A549 (cell line): ENCODE data around the gene PKD2L1. TPM values are rescaled to one million over a fixed set of nuclear protein-coding genes. Genes with fewer than 3 reads are reported as not detected.
"Not testable (repeated sequence)": the region's sequence is repeated elsewhere in the genome, so short reads cannot be mapped to it uniquely, and the experiment has no call there.

Source experiments
- ATAC-seq, 2 experiments: fragments of 200-7000 bp in 1 of 2; fragments of >200 bp in 1 of 2; cut with Nextera tagmentation in 1 of 2; cut with Tn5 transposase in 1 of 2; 3 replicates each; pipeline versions ENCODE4 v1.8.0 to v1.9.1; 2018 to 2020; ENCODE audit warnings: mild to moderate bottlenecking in 1 of 2, moderate library complexity in 1 of 2
- CTCF ChIA-PET: fragments of 300-600 bp; sonication (Branson Sonifier 250); formaldehyde crosslinking; extraction: SDS; loops from one replicate; lab custom pipeline; 2021; ENCODE audit warnings: antibody characterized with exemption, inconsistent platforms; lab: Yijun Ruan, JAX
- POLR2A ChIA-PET: fragments of 350-600 bp; formaldehyde crosslinking; extraction: SDS; loops from one replicate; lab custom pipeline; 2021; ENCODE audit warnings: antibody characterized with exemption, inconsistent platforms; lab: Yijun Ruan, JAX
- DNase-seq, 2 experiments: peaks; one replicate each; pipeline versions ENCODE4 v3.0.0 to v3.0.0-alpha.2; 2011 to 2016; ENCODE audit warnings: low read depth in 1 of 2, low spot score in 1 of 2
- FAIRE-seq: peaks from 2 replicates; lab custom pipeline; 2011; peaks lifted over from hg19 to GRCh38; lab: Jason Lieb, UNC
- H3K27ac ChIP-seq, 2 experiments: fragments of >200 bp; sonication (Bioruptor Twin); formaldehyde crosslinking; 3 replicates each; pipeline ENCODE4 v1.5.1; 2016 to 2017
- H3K4me1 ChIP-seq: fragments of >200 bp; sonication (Bioruptor Twin); formaldehyde crosslinking; 3 replicates; pipeline ENCODE4 v1.6.1; 2016
- H3K4me2 ChIP-seq: fragments of >200 bp; sonication (Bioruptor Twin); formaldehyde crosslinking; 3 replicates; pipeline ENCODE4 v1.6.1; 2016
- H3K4me3 ChIP-seq: fragments of >200 bp; sonication (Bioruptor Twin); formaldehyde crosslinking; 3 replicates; pipeline ENCODE4 v1.5.1; 2016
- H3K9me3 ChIP-seq: fragments of >200 bp; sonication (Bioruptor Twin); formaldehyde crosslinking; 3 replicates; pipeline ENCODE4 v1.6.1; 2016
- BHLHE40 ChIP-seq: IDR thresholded peaks from 2 replicates; pipeline ENCODE4 v1.6.1; 2012; ENCODE audit warnings: low read depth, low read length, inconsistent platforms
- CBX2 ChIP-seq: fragments of 200-600 bp; sonication (generic); IDR thresholded peaks from 2 replicates; pipeline ENCODE4 v1.6.1; 2016; ENCODE audit warnings: low read depth, mild to moderate bottlenecking, borderline replicate concordance
- CTCF ChIP-seq: fragments of >200 bp; sonication (Bioruptor Twin); formaldehyde crosslinking; IDR thresholded peaks from 3 replicates; pipeline ENCODE4 v1.5.1; 2016
- E2F6 ChIP-seq: IDR thresholded peaks from 2 replicates; pipeline ENCODE4 v1.6.1; 2012; ENCODE audit warnings: low read depth, borderline replicate concordance
- EHF ChIP-seq: fragments of 250-450 bp; sonication (Bioruptor Pico); IDR thresholded peaks from 2 replicates; pipeline ENCODE4 v1.5.0; 2020; ENCODE audit warnings: mild to moderate bottlenecking
- EHMT2 ChIP-seq: fragments of 200-600 bp; sonication (generic); IDR thresholded peaks from 2 replicates; pipeline ENCODE4 v1.6.1; 2016; ENCODE audit warnings: antibody characterized with exemption, low read depth, mild to moderate bottlenecking, moderate library complexity
- EP300 ChIP-seq, 2 experiments: fragments of >200 bp; sonication (Bioruptor Twin); formaldehyde crosslinking; IDR thresholded peaks; 2 replicates in 1 of 2; 3 replicates in 1 of 2; pipeline ENCODE4 v1.6.1; 2016 to 2017
- FOSL2 ChIP-seq, 2 experiments: fragments of 450-650 bp in 1 of 2; fragments of >200 bp in 1 of 2; sonication (Bioruptor Twin) in 1 of 2; formaldehyde crosslinking; IDR thresholded peaks; 2 replicates each; pipeline versions ENCODE4 v1.5.0 to v1.6.1; 2016 to 2020; ENCODE audit warnings: mild to moderate bottlenecking in 1 of 2, moderate library complexity in 1 of 2
- HES2 ChIP-seq: fragments of >200 bp; sonication (Bioruptor Twin); formaldehyde crosslinking; IDR thresholded peaks from 2 replicates; pipeline ENCODE4 v1.6.1; 2016
- HOXA7 ChIP-seq: fragments of 250-450 bp; sonication (Bioruptor Pico); IDR thresholded peaks from 2 replicates; pipeline ENCODE4 v1.5.0; 2020; ENCODE audit warnings: mild to moderate bottlenecking, moderate library complexity
- HOXB13 ChIP-seq: fragments of 250-450 bp; sonication (Bioruptor Pico); IDR thresholded peaks from 2 replicates; pipeline ENCODE4 v1.5.0; 2020; ENCODE audit warnings: low read depth, mild to moderate bottlenecking, moderate library complexity
- JUN ChIP-seq, 2 experiments: fragments of >200 bp; sonication (Bioruptor Twin); formaldehyde crosslinking; IDR thresholded peaks; 2 replicates in 1 of 2; 3 replicates in 1 of 2; pipeline ENCODE4 v1.6.1; 2016 to 2017
- JUNB ChIP-seq: fragments of >200 bp; sonication (Bioruptor Twin); formaldehyde crosslinking; IDR thresholded peaks from 2 replicates; pipeline ENCODE4 v1.6.1; 2016
- KDM1A ChIP-seq: fragments of 200-600 bp; sonication (generic); IDR thresholded peaks from 2 replicates; pipeline ENCODE4 v1.6.1; 2016; ENCODE audit warnings: low read depth, mild to moderate bottlenecking
- KDM5A ChIP-seq: fragments of 200-600 bp; sonication (generic); IDR thresholded peaks from 2 replicates; pipeline ENCODE4 v1.6.1; 2016; ENCODE audit warnings: antibody characterized with exemption, mild to moderate bottlenecking
- NFE2L2 ChIP-seq: fragments of 150-350 bp; conservative IDR thresholded peaks from 2 replicates; pipeline ENCODE4 v1.6.1; 2014; ENCODE audit warnings: low read length
- NR3C1 ChIP-seq: fragments of >200 bp; sonication (Bioruptor Twin); formaldehyde crosslinking; IDR thresholded peaks from 3 replicates; pipeline ENCODE4 v1.6.1; 2017
- PBX3 ChIP-seq: IDR thresholded peaks from 2 replicates; pipeline ENCODE4 v1.6.1; 2012
- POLR2A ChIP-seq: IDR thresholded peaks from 2 replicates; pipeline ENCODE4 v1.6.1; 2012; ENCODE audit warnings: mild to moderate bottlenecking, low read length
- RCOR1 ChIP-seq: fragments of 150-350 bp; IDR thresholded peaks from 2 replicates; pipeline ENCODE4 v1.6.1; 2014; ENCODE audit warnings: antibody characterized with exemption, low read length, low read depth
- SMC3 ChIP-seq: fragments of >200 bp; sonication (Bioruptor Twin); formaldehyde crosslinking; IDR thresholded peaks from 3 replicates; pipeline ENCODE4 v1.6.1; 2018; ENCODE audit warnings: inconsistent platforms
- TFCP2L1 ChIP-seq: fragments of 250-450 bp; sonication (Bioruptor Pico); IDR thresholded peaks from 2 replicates; pipeline ENCODE4 v1.5.0; 2021; ENCODE audit warnings: mild to moderate bottlenecking
- USF2 ChIP-seq: fragments of 450-650 bp; IDR thresholded peaks from 2 replicates; pipeline ENCODE4 v1.6.1; 2014; ENCODE audit warnings: antibody characterized with exemption
- ZFP36 ChIP-seq: fragments of 450-650 bp; IDR thresholded peaks from 2 replicates; pipeline ENCODE4 v1.6.1; 2014; ENCODE audit warnings: borderline replicate concordance; ENCODE audit not compliant: partially characterized antibody
- ZSCAN20 ChIP-seq: fragments of 250-450 bp; sonication (Bioruptor Pico); IDR thresholded peaks from 2 replicates; pipeline ENCODE4 v1.8.0; 2022; ENCODE audit warnings: mild to moderate bottlenecking, moderate library complexity
- whole genome bisulfite sequencing: methylation state at CpG from one replicate; pipeline ENCODE4 v1.1.6; 2017; ENCODE audit errors: missing lambda C conversion rate; 5-methylcytosine and 5-hydroxymethylcytosine counted together
- polyA plus RNA-seq, 4 experiments: library from polyadenylated mRNA; depleted of rRNA in 3 of 4; stranded (reverse); fragments of >200 nt; fragmentation: RNase III in 1 of 4; extraction: RNeasy Plus Mini Kit Qiagen cat#74134 plus additional on column Dnase treatment in 1 of 4; gene quantifications; 2 replicates in 3 of 4; 3 replicates in 1 of 4; pipeline ENCODE4 v1.2.3, GENCODE V29; 2011 to 2017

PKD2L1 gene
- polyA plus RNA-seq, 2 of the 4 experiments (the other 2 are of a cell fraction): 0.06 to 0.10 TPM

GRCh38 chr10:100286051-100287033 is 43.7 kb downstream of the PKD2L1 start, which contains the start of gene BLOC1S2 (continued):
- TF ChIP-seq NFE2L2 (no peak), CBX2 (no peak), E2F6 (peak; percentile 79), HOXB13 (CRISPR knock-in tag) (no peak), USF2 (no peak), PBX3 (no peak), EHF (CRISPR knock-in tag) (no peak), EP300 (IDR thresholded peaks at IDR 0.05) (no peak), SMC3 (no peak), BHLHE40 (no peak), ZFP36 (no peak), CTCF (no peak), POLR2A (peak; percentile 92), HOXA7 (no peak), EHMT2 (no peak), JUNB (no peak), RCOR1 (no peak)

- Histone ChIP-seq H3K27ac (peak overlapping the region; percentile 89 to 95), H3K4me2 (peak overlapping the region; percentile 85), H3K4me3 (peak overlapping the region; percentile 79), H3K4me1 (peaks cover 27% of the 10 kb centered on the region)
- not testable (repeated sequence) for DNase-seq, ATAC-seq, H3K9me3 ChIP-seq, FAIRE-seq
- WGBS: 82% methylated on average over 12 of the region's 12 CpGs
- ChIA-PET POLR2A (interaction anchor here (1.6 kb wide), 1 partner anchor 10 kb away, joined by 8 read pairs; no protein-coding TSS in a partner anchor), CTCF (interaction anchor here (1.0 to 1.1 kb wide), 2 partner anchors 16 to 249 kb away, joined by 3 to 4 read pairs; no protein-coding TSS in a partner anchor)
These were observed 44.7 kb downstream of the PKD2L1 start for GRCh38 chr10:100285326-100285725.

- TF ChIP-seq KDM5A (no peak), E2F6 (no peak), ZSCAN20 (CRISPR knock-in tag) (no peak), HES2 (no peak), BHLHE40 (no peak), FOSL2 (IDR thresholded peaks at IDR 0.05) (no peak), FOSL2 (CRISPR knock-in tag; IDR thresholded peaks at IDR 0.05) (no peak), JUN (IDR thresholded peaks at IDR 0.05) (no peak), NR3C1 (no peak), CTCF (no peak), TFCP2L1 (CRISPR knock-in tag) (no peak), KDM1A (no peak)
- TF ChIP-seq, all 56 proteins: peak for 0
- no peaks in the 10 kb centered on the region for H3K9me3 ChIP-seq
- 95% methylated on average over 3 of the region's 3 CpGs for WGBS
- POLR2A ChIA-PET: no interaction called here
- ATAC-seq (no peak), DNase-seq (no peak), FAIRE-seq (no peak)
- H3K27ac ChIP-seq: no peak overlapping the region
- CTCF ChIA-PET: no interaction called here
- H3K4me3 ChIP-seq: no peak overlapping the region
- no peak overlapping the region for H3K4me2 ChIP-seq
- H3K4me1 ChIP-seq: peaks cover 27% of the 10 kb centered on the region
These were observed 47.1 kb downstream of the PKD2L1 start for GRCh38 chr10:100282907-100283306.
